Upper lobe of left lung (tissue), 6 donors: ENCODE measurements around the gene EEF1E1. TPM values are rescaled to one million over a fixed set of nuclear protein-coding genes. Genes with fewer than 3 reads are reported as not detected.

Experiments used
- ATAC-seq, 2 donors: fragments of 200-7000 bp; cut with Tn5 transposase; one replicate each; pipeline ENCODE4 v1.9.1; 2022; ENCODE audit warnings: mild to moderate bottlenecking in 2 of 2, moderate library complexity in 2 of 2; ENCODE audit not compliant: low FRiP score in 2 of 2
- DNase-seq, 2 donors: peaks; one replicate each; pipeline ENCODE4 v3.0.0-alpha.2; 2019 to 2020
- H3K27ac ChIP-seq, 4 donors: fragments of 200-600 bp; sonication (generic); one replicate each; pipeline ENCODE4 v1.5.1; 2016 to 2019
- H3K27me3 ChIP-seq, 4 donors: fragments of 200-600 bp; sonication (generic); one replicate each; pipeline ENCODE4 v1.5.1; 2017 to 2019
- H3K36me3 ChIP-seq, 4 donors: fragments of 200-600 bp; sonication (generic); one replicate each; pipeline ENCODE4 v1.5.1; 2016 to 2019
- H3K4me1 ChIP-seq, 4 donors: fragments of 200-600 bp; sonication (generic); one replicate each; pipeline ENCODE4 v1.5.1; 2018 to 2019
- H3K4me3 ChIP-seq, 4 donors: fragments of 200-600 bp; sonication (generic); one replicate each; pipeline ENCODE4 v1.5.1; 2017 to 2019; ENCODE audit warnings: mild to moderate bottlenecking in 2 of 4, moderate library complexity in 1 of 4
- H3K9me3 ChIP-seq, 4 donors: fragments of 200-600 bp; sonication (generic); one replicate each; pipeline ENCODE4 v1.5.1; 2018 to 2019
- EP300 ChIP-seq, 4 donors: sonication (generic); formaldehyde crosslinking; IDR thresholded peaks; one replicate each; pipeline ENCODE4 v1.5.1; 2017; ENCODE audit warnings: antibody characterized with exemption in 4 of 4, control low read depth in 2 of 4
- POLR2A ChIP-seq, 4 donors: fragments of 450-650 bp; IDR thresholded peaks; one replicate each; pipeline ENCODE4 v1.5.1; 2016 to 2017; ENCODE audit warnings: antibody characterized with exemption in 4 of 4, mild to moderate bottlenecking in 2 of 4
- POLR2AphosphoS5 ChIP-seq, 2 donors: sonication (generic); formaldehyde crosslinking; IDR thresholded peaks; one replicate each; pipeline ENCODE4 v1.5.1; 2017; ENCODE audit warnings: antibody characterized with exemption in 2 of 2
- WGBS, 2 donors: methylation state at CpG; one replicate each; pipeline ENCODE4 v1.1.5; 2017 to 2018; 5-methylcytosine and 5-hydroxymethylcytosine counted together
- total RNA-seq, 6 donors: library from RNA; depleted of rRNA in 4 of 6; stranded (reverse); fragments of >200 nt in 4 of 6; gene quantifications; one replicate each; pipeline versions ENCODE4 v1.1.0 to v1.2.1, GENCODE V29; 2016 to 2021
- TF ChIP-seq, protein P1 (sequence below), 6 experiments: fragments of 450-650 bp in 4 of 6; fragments of 200-600 bp in 2 of 6; sonication (generic) in 2 of 6; IDR thresholded peaks; one replicate each; pipeline ENCODE4 v1.5.1; 2016 to 2019; ENCODE audit warnings: antibody characterized with exemption in 6 of 6
- donor health status: DM: no; HTN: no; CAD: no; lungs with moderate emphysema.
- donor health status: DM: no; HTN: yes; CAD: no; lungs with severe emphysema.

Gene EEF1E1
- total RNA-seq, 6 donors from 2014 or later = 7.7 to 59.9 (median 15.3) TPM

DNA sequence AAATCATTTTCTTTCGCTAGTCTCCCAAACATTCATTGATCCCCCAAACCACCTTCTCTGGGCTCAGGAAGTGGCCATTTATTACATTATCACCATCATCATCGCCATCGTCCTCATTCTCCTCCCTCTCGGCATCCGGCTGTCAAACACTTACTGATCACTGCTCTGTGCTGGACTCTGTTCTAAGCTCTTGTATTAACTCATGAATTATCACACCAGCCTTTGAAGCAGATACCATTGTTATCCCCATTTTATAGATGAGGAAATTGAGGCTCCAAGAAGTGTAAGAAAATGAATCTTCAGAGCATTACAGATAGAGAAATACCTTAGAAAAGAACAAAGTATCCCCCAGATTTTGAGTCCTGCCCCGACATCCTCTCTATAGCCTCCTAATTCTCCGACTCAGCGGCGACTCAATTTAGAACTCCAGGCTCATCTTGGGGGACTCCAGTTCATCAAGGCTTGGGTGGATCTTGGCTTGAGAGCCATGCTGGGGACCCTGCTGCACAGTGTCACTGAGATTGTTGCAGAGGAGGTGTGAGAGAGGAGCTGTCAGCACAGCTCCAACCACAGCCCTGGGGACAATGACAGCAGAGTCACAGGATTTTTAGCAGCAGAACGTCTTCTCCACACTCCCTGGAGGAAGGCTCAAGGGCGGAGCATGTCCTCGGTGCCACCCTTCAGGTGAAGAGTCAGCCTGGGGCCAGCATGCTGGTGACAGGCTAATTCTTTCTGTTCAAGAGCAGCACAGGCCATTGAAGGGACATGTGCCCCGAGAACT lies 6.6 kb upstream of the EEF1E1 start:
- no peak for DNase-seq
- TF ChIP-seq EP300 (IDR thresholded peaks at IDR 0.05) (no peak), POLR2AphosphoS5 (IDR thresholded peaks at IDR 0.05) (no peak), POLR2A (IDR thresholded peaks at IDR 0.05) (no peak)
- TF ChIP-seq, protein P1, sequence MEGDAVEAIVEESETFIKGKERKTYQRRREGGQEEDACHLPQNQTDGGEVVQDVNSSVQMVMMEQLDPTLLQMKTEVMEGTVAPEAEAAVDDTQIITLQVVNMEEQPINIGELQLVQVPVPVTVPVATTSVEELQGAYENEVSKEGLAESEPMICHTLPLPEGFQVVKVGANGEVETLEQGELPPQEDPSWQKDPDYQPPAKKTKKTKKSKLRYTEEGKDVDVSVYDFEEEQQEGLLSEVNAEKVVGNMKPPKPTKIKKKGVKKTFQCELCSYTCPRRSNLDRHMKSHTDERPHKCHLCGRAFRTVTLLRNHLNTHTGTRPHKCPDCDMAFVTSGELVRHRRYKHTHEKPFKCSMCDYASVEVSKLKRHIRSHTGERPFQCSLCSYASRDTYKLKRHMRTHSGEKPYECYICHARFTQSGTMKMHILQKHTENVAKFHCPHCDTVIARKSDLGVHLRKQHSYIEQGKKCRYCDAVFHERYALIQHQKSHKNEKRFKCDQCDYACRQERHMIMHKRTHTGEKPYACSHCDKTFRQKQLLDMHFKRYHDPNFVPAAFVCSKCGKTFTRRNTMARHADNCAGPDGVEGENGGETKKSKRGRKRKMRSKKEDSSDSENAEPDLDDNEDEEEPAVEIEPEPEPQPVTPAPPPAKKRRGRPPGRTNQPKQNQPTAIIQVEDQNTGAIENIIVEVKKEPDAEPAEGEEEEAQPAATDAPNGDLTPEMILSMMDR (IDR thresholded peaks at IDR 0.05) = no peak
- Histone ChIP-seq H3K4me3 (no peak overlapping the region), H3K9me3 (no peaks in the 10 kb centered on the region), H3K4me1 (no peaks in the 10 kb centered on the region), H3K27ac (no peak overlapping the region), H3K27me3 (no peaks in the 10 kb centered on the region), H3K36me3 (no peaks in the 10 kb centered on the region)
- 75 to 81% methylated on average over 13 of the region's 13 CpGs for WGBS, 2 donors
- peak in 1 of 2 donors; percentile 37 for ATAC-seq

DNA sequence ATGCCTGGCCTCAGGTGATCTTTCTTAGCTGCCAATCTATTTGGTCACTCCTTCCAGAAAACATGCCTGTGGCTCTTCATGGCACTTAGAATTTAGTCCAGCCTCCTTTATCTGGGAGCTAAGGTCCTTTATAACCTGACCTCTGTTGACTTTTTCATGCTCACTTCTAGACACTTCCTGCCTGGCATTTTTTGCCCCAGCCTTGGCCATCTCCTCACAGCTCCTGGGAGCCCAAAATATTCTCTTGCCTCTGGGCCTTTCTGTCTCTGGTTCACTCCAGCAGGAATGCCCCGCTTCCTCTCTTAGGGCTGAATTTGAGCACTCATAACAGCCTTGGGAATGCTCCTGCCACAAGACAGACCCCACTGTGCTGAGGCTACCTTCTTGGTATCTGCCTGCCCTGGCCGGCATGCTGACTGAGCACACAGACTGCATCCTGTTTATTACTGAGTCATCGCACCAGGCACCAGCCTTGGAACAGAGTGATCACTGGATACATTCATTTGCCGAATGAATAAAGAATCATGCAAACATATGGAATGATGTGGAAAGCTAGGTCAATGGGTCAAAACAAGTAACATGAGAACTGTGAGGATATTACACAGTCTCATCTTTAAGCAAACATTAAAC lies 5.8 kb upstream of the EEF1E1 start:
- Histone ChIP-seq H3K27me3 (no peaks in the 10 kb centered on the region), H3K36me3 (no peaks in the 10 kb centered on the region), H3K4me1 (no peaks in the 10 kb centered on the region), H3K27ac (no peak overlapping the region), H3K4me3 (no peak overlapping the region), H3K9me3 (no peaks in the 10 kb centered on the region)
- DNase-seq (no peak), ATAC-seq (no peak)
- TF ChIP-seq EP300 (IDR thresholded peaks at IDR 0.05) = no peak
- 45 to 54% methylated on average over 4 of the region's 4 CpGs for WGBS, 2 donors

DNA sequence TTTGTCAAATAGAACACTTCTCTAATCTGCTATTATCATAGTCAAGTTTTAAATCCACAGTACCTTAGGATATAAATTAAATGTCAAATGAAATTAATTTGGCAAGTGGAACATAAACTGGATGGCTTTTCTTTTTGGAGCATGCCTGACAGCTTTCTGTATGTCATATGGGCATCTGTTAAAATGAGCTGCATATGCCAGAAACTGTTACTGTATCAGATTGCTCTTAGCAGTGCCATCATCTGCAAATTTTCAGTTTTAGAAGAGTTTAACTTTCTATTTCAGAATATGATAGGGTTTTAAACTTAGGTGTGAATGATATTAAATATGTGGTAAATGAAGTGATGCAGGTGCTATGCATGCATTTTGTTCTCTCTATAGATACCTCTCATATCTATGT lies 3.4 kb upstream of the EEF1E1 start:
- TF ChIP-seq POLR2AphosphoS5 (IDR thresholded peaks at IDR 0.05) (no peak), POLR2A (IDR thresholded peaks at IDR 0.05) (no peak), EP300 (IDR thresholded peaks at IDR 0.05) (no peak)
- TF ChIP-seq, protein P1 (IDR thresholded peaks at IDR 0.05) = no peak
- Histone ChIP-seq H3K9me3 (no peaks in the 10 kb centered on the region), H3K27me3 (no peaks in the 10 kb centered on the region), H3K36me3 (no peaks in the 10 kb centered on the region), H3K4me3 (no peak overlapping the region), H3K4me1 (peaks cover 0 to 11% (median 7%) of the 10 kb centered on the region in 4 donors), H3K27ac (no peak overlapping the region)
- DNase-seq (no peak), ATAC-seq (no peak)

DNA sequence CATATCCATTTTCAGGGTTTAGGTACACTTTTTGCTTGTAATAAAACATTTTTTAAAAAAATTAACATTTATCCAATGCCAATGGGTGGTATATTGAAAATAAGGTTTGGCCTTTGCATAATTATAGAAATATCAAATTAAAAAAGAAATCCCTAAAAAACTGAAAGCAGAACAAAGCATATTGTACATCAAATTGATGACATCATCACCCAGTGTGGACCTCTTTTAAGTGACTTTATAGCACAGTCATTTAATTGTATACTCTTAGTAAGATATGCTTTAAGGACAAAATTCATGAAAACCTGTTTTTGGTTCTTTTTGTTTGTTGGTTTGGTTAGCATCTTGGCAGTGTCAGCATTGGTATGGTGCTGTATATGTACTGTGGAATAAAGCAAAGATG lies 1.4 kb upstream of the EEF1E1 start:
- no peaks in the 10 kb centered on the region for H3K36me3 ChIP-seq
- H3K9me3 ChIP-seq = no peaks in the 10 kb centered on the region
- no peak overlapping the region for H3K4me3 ChIP-seq
- H3K4me1 ChIP-seq = peaks cover 0 to 18% (median 10%) of the 10 kb centered on the region in 4 donors
- no peaks in the 10 kb centered on the region for H3K27me3 ChIP-seq
- no peak for DNase-seq
- no peak for ATAC-seq
- H3K27ac ChIP-seq = no peak overlapping the region
- TF ChIP-seq POLR2AphosphoS5 (IDR thresholded peaks at IDR 0.05) = no peak
- TF ChIP-seq EP300 (IDR thresholded peaks at IDR 0.05) = no peak
- TF ChIP-seq, protein P1 (IDR thresholded peaks at IDR 0.05) = no peak
- no peak for TF ChIP-seq POLR2A (IDR thresholded peaks at IDR 0.05)

DNA sequence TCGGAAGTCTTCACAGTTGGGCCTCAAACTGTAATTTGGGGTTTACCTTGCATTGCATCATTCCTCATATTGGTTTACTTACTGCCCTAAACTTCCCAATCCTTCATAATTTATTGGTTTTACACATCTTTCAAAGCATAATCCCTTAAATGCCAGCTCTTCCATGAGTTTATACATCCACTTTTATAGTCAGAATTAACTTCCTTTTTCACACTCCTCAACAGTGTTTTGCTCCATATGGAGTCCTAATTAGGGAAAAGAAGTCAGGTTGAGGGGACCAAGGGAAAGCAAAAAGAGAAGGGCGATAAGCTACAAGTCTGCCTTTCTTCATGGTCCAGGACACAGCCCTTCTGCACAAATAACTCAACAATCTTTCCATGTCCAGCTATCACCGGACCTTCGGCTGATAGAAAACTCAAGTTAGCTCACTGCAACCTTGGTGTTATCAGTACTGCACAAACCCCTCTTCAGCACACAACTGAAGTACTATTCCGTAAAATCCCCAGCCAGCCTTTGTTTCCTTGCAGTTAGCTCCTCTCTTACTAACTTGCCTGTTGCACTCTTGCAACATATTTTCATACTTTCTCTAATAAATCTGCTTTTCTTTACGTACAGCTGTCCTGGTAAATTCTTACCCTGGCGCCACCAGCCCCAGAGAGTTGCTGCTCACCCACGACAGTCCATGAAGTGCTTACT lies 2.0 kb downstream of the EEF1E1 start:
- peaks cover 5 to 20% (median 14%) of the 10 kb centered on the region in 4 donors for H3K36me3 ChIP-seq
- no peak overlapping the region for H3K27ac ChIP-seq
- TF ChIP-seq, protein P1 (IDR thresholded peaks at IDR 0.05) = no peak
- no peak for TF ChIP-seq POLR2AphosphoS5 (IDR thresholded peaks at IDR 0.05)
- TF ChIP-seq EP300 (IDR thresholded peaks at IDR 0.05) = no peak
- no peak for TF ChIP-seq POLR2A (IDR thresholded peaks at IDR 0.05)
- H3K4me1 ChIP-seq = peaks cover 0 to 18% (median 10%) of the 10 kb centered on the region in 4 donors
- H3K27me3 ChIP-seq = no peaks in the 10 kb centered on the region
- no peaks in the 10 kb centered on the region for H3K9me3 ChIP-seq
- no peak for DNase-seq
- 75 to 84% methylated on average over 8 of the region's 8 CpGs for WGBS, 2 donors
- H3K4me3 ChIP-seq = no peak overlapping the region
- ATAC-seq = no peak
